ENCODE results near the gene EGLN3. TPM values are rescaled to one million over a fixed set of nuclear protein-coding genes. Genes with fewer than 3 reads are reported as not detected.

EGLN3 gene
- total and polyA plus RNA-seq, 9 donors = 1.7 to 5.1 (median 2.4) TPM

DNA sequence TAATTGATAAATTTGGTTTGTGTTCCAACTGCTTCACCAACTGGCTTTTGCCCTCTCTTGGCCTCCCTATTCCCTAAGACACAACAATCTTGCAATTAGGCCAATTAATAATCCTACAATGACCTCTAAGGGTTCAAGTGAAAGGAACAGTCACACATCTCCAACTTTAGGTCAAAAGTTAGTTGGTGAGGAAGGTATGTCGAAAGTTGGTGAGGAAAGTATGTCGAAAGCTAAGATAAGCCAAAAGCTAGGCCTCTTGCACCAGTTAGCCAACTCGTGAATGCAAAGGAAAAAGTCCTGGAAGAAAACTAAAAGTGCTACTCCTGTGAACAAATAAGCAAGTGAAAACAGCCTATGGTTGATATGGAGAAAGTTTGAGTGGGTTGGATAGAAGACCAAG lies 32.6 kb downstream of the EGLN3 start:
- Histone ChIP-seq H3K4me1 (ENCODE audit: insufficient read depth) (peaks cover 2% of the 10 kb centered on the region), H3K27ac (no peak overlapping the region), H3K4me3 (no peak overlapping the region), H3K36me3 (no peaks in the 10 kb centered on the region), H3K27me3 (no peaks in the 10 kb centered on the region), H3K9me3 (no peaks in the 10 kb centered on the region)
- TF ChIP-seq EP300 (IDR thresholded peaks at IDR 0.05) (no peak), CTCF (IDR thresholded peaks at IDR 0.05) (no peak), POLR2A (IDR thresholded peaks at IDR 0.05) (no peak)
- WGBS, 3 donors = 90 to 94% (median 93%) methylated on average over 3 of the region's 3 CpGs
- no peak for DNase-seq
- intact Hi-C loops (cut with DNase I) = loop anchor here in 1 of 4 donors (10.0 kb wide), 1 partner anchor 87 kb away; no protein-coding TSS in a partner anchor

- Histone ChIP-seq H3K4me3 (no peak overlapping the region), H3K36me3 (no peaks in the 10 kb centered on the region), H3K27ac (no peak overlapping the region), H3K9me3 (no peaks in the 10 kb centered on the region), H3K27me3 (no peaks in the 10 kb centered on the region), H3K4me1 (ENCODE audit: insufficient read depth) (peaks cover 2% of the 10 kb centered on the region)
- intact Hi-C loops (cut with DNase I) = loop anchor here in 1 of 4 donors (10.0 kb wide), 1 partner anchor 87 kb away; no protein-coding TSS in a partner anchor
- TF ChIP-seq CTCF (IDR thresholded peaks at IDR 0.05) (no peak), EP300 (IDR thresholded peaks at IDR 0.05) (no peak), POLR2A (IDR thresholded peaks at IDR 0.05) (no peak)
- 55 to 68% (median 61%) methylated on average over 1 of the region's 1 CpG for WGBS, 3 donors
- DNase-seq = no peak
Observed at GRCh38 chr14:33917661-33918060, 33.2 kb downstream of the EGLN3 start.

GRCh38 chr14:33916663-33917565 lies 34.0 kb downstream of the EGLN3 start:
- peaks cover 2% of the 10 kb centered on the region for H3K4me1 ChIP-seq (ENCODE audit: insufficient read depth)
- H3K27me3 ChIP-seq = no peaks in the 10 kb centered on the region
- H3K4me3 ChIP-seq = no peak overlapping the region
- WGBS, 3 donors = 21 to 30% (median 22%) methylated on average over 5 of the region's 5 CpGs
- intact Hi-C loops (cut with DNase I) = loop anchor here in 1 of 4 donors (10.0 kb wide), 1 partner anchor 88 kb away; no protein-coding TSS in a partner anchor
- no peaks in the 10 kb centered on the region for H3K9me3 ChIP-seq
- no peak for DNase-seq
- H3K36me3 ChIP-seq = no peaks in the 10 kb centered on the region
- H3K27ac ChIP-seq = no peak overlapping the region
- TF ChIP-seq EP300 (IDR thresholded peaks at IDR 0.05) (no peak), POLR2A (IDR thresholded peaks at IDR 0.05) (no peak), CTCF (IDR thresholded peaks at IDR 0.05) (no peak)

- Histone ChIP-seq H3K4me1 (ENCODE audit: insufficient read depth) (peaks cover 2% of the 10 kb centered on the region), H3K4me3 (no peak overlapping the region), H3K36me3 (no peaks in the 10 kb centered on the region), H3K27ac (no peak overlapping the region), H3K9me3 (no peaks in the 10 kb centered on the region), H3K27me3 (no peaks in the 10 kb centered on the region)
- intact Hi-C loops (cut with DNase I) = loop anchor here in 1 of 4 donors (10.0 kb wide), 1 partner anchor 89 kb away; no protein-coding TSS in a partner anchor
- WGBS, 3 donors = 92 to 96% (median 93%) methylated on average over 7 of the region's 7 CpGs
- TF ChIP-seq POLR2A (IDR thresholded peaks at IDR 0.05) (no peak), EP300 (IDR thresholded peaks at IDR 0.05) (no peak), CTCF (IDR thresholded peaks at IDR 0.05) (no peak)
- no peak for DNase-seq
Observed at GRCh38 chr14:33915682-33916081, 35.2 kb downstream of the EGLN3 start.
